ENCODE data around the gene MRPS6.

The MRPS6 gene

DNA sequence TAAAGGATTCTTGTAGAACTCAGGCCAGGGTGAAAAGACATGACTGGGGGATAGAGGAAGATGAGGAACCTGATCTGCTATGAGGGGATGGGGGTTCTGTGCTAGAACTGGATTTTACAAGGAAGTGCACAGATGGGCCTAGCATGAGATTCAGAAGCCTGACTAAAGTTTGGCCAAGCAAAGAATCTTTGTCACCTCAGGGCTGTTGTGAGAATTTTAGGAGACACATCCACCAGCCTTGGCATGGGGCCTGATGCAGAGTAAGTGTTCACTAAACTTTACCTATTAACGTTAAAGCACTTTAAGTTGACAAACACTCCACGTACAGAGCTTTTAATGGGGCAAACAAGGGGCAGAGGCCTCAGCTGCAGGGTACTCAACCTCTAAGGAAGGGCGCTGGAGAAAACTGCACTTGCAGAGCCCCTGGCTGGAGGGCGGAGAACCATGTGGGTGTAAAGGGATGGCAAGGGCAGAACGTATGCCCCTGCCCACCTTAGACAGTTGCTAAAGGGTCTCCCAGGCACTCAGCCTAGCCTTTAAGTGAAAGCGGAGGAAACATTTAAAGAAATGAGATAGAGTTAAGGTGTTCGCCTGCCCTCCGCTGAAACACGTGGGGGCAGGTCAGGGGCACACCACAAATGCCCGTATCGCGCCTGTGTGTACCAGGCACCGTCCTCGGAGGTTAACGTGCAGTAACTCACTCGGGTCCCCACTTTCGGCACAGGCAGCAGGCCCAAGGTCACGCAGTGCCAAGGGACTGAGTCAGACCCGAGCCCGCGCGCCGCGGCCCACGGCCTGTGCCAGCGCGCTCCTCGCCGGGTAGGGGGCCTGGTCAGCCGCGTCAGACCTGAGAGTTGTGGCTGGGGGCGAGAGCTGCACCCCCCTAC is 990 bp upstream of the MRPS6 start:
- no peak for DNase-seq

DNA sequence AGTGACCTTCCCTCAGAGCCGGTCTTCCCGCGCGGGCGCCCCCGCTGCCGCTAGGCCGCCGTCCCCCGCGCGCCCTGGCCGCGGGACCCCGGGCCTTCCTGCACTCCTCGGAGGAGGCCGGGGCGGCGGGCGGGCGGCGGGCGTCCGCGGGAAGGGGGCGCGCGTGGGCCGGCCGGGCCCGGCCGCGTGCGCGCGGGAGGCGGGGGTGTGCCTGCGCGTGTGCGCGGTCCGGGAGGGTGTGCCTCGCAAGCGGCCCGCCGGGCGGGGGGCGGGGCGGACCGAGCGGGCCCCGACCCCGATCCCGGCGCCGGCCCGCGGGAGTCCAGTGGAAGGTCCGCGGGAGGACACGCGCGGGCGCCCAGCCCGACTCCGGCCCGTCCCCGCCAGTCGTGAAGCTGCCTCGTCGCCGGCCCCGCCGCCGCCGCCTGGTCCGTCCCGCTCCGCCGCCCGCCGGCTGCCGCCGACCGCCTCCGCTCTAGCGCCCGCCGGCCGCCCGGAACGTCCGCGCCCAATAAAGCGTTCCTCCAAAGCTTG is 438 bp downstream of the MRPS6 start:
- no peak for DNase-seq

DNA sequence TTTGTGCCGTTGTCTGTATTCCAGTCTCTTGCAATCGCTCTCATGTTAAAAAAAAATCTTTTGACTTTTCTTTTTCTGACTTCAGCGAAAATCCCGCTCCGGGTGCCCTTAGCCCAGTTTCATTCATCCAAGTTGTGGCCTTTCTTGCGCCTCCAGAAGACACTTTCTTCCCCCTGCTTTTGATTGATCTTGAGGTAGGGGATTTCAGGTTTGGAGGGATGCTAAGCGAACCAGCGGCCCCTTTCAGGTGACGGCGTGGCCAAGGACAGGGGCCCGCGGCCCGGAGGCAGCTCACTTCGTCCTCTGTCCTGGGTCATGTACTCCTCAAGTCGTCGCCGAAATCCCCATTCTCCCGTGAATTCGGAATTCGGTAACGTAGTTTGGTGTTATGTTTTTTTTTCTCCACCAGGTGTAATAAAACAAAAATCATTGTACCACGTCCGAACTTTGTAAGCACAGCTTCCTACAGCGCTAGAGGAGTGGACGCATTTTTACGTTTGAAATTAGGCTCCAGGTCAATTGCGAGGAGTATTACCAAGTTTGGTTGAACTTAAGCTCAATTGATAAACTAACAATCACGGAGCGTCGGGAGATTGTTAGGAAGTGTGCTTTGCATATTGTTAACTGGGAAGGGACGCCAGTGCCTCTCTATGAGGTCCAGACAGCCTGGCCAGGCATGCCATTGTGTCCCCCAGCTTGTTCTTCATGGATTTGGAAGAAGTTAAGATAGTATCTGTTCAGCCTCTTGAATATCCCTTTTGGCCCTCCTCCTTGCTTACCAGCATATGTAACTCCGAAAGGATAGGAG is 1.1 kb downstream of the MRPS6 start:
- no peak for DNase-seq

DNA sequence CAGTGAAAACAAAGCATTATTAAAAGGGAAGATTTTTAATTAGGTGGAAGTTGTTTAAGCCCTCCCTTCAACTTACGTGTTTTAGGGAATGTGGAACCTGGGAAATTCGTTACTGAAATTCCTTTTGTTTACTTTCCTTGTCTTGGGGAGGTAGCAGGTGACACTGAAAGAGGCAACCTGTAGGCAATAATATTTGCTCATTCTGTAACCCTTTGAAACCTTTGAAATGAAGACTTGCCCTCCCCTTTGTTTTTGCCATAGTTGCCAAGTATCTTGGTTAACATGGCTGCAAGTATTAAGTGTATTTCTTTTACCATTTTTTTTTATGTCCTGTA is 1.7 kb downstream of the MRPS6 start:
- DNase-seq: no peak

DNA sequence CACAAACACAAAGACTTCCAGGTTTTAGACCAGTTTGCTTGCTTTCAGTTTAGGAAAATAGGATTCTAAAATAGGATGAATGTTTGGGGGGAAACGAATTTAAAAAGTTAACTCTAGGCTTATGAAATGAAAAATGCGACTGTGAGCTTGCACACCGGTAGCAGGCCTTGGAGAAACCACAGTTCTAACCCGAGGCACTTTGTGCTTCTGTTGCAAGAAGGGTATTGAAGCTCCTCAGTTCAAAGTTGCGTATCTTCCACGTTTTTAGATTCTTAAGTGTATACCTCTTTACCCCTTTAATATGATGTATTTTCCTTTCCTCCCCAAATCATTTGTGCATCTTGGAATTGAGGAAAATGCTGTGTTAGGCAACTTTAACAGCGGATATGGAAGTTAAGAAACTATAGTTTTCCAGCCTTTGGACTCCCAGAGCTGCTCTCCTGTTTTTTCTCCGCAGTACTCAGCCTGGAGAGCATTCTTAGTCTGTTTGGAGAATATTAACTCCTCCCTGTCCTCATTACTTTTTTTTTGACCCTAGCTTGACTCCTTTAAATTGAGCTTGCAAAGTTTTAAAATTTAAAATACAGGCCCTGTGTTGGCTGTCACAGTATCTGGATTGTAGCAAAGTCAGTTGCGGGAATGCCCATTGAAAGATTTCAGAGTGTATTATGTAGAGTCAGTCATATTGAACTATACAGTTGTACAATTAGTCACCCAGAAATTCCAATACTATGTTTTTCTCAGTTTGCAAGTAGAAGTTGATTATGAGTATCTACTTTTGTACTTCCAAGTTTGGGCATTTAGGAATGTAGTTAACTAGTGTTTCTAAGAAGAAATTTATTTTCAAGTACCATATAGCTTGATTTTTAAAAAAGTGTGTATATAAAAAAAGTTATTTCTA is 2.6 kb downstream of the MRPS6 start:
- no peak for DNase-seq

DNA sequence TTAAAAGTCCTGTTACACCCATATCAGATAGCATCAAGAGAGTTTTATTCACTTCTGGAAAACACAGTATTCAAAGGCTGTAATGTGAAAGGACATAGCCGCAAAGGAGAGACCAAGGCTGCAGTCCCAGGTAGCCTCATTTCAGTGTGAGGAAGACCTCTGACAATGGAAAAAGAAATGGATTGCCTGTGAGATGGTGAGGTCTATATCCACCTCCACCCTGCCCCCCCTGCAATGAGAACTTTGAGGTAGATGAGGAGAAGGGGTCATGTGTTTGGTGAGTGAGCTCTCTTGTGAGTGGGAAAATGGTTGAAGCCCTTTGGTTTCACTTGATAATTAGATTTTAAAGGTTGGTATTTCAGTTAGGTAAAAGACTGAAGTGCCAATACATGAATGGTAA is 3.5 kb downstream of the MRPS6 start:
- no peak for DNase-seq

DNA sequence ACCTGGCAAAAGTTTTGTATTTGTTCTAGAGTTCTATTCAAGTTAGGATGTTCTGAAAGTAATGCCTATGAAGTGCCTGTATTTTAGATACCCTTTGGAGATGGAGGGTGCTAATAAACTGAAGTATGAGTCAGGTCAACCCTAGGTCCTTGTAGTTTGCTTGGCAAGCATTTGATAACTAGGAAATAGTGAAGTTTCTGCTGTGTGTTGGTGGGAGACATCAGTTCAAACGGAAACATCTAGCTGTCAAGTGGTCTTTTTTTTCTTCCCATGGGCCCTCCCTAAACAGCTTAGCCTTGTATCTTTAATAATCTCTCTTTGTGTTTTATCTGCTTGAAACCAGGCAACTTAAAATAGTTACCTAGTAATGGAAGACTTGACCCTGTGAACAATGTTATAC is 4.5 kb downstream of the MRPS6 start:
- no peak for DNase-seq

DNA sequence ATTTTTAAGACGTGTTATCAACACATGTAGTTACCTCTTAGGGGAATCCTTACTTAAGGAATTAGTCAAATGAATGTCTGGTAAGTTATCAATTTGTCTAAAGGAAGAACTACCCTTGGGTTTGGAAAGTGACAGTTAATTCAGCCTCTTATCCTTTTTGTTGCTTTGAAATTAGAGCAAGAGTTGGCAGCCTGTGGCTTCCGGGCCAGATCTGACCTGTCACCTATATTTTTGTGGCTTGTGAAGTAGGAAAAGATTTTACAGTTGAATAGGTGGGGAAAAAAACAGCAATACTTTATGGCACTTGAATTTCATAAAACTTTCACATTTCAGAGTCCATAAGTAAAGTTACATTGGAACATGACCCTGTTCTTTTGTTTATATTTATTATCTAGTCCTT is 5.5 kb downstream of the MRPS6 start:
- DNase-seq: no peak

DNA sequence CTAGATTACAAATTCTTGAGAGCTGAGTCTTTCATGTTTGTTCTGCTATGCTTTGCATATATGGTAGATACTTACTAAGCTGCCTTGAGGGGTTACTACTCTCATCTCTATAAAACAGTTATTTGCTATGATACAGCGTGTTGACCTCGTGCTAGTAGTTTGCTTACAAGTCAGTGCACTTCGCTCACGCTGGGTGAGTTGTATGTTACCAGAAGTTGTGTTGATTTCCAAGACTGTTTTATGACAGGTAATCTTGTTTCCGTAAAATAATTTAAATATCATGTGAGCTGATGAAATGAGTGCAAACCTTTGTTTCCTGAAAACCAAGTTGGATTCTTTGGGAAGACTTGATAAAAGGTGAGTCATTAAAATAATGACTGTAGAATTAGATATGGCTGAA is 7.3 kb downstream of the MRPS6 start:
- no peak for DNase-seq

DNA sequence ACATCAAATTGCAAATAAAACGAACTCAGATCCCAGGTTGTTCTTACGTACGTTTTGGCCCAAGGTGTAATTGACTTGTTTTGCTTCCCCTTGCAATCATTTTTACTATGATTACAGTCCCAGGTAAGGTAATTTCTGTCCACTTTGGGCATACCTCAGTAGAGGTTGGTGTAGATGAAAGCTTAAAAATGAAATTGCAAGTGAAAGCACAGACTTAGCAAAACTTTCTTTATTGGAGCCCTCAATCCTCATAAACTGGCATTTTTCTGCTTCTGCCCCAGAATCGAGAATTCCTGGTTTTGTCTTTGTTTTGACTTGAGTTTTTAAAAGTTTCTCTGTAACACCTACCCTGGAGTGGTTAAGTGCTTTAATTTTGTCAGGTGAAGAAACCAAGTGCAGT is 9.4 kb downstream of the MRPS6 start:
- DNase-seq: no peak

DNA sequence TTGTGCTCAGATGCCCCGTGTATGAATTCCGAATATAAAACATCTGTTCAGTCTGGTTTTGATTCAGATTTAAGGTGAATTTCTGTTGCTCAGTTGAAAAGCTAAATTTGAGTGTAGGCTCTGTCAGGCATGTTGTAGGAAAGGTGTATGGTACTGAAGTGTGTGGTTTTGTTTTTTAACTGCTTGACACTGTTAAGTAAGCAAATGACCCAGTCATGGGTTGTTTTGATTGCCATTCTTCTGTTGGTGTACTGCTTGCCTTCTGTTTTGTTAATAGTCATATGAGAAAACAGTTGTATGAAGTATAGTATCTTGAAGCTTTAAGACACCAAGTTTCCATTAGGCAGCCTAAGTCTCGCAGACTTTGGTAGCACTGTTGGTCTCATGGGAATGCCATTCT is 10.0 kb downstream of the MRPS6 start:
- no peak for DNase-seq

DNA sequence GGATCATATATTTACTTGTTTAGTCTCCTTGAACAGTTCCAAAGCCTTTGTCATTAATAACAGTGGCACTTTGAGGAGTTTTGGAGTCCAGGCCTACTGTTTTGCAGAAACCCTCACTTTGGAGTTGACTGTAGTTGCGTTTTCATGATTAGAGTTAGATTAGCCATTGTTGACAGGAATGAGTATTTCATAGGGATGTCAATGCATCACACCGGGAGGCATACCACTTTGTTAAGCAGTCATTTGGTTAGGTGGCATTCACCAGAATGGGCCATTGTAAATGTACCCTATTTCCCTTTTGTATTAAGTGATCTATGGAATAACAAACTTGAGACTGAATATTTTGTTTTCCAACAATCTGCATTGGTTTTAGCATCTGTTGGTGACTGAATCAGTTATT is 11.8 kb downstream of the MRPS6 start:
- no peak for DNase-seq

DNA sequence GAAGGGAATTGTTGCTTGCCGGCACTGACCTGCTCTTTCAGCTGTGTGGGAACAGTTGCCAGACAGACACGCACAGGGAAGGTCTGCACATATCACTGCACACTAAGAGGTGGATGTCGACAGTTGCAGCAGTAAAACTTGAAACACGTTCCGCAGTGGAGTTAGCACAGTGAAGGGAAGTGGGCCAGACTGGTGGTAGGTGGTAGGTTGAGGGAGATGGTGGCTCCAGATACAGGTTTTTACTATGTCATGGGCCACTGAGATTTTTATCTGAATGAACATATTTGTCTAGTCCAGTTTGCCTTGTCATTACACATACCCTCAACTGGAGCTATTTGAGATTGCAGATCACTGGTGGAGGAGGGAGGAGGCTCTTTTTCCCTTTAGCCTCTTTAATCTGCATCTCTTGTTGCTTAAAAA is 13.5 kb downstream of the MRPS6 start:
- no peak for DNase-seq

DNA sequence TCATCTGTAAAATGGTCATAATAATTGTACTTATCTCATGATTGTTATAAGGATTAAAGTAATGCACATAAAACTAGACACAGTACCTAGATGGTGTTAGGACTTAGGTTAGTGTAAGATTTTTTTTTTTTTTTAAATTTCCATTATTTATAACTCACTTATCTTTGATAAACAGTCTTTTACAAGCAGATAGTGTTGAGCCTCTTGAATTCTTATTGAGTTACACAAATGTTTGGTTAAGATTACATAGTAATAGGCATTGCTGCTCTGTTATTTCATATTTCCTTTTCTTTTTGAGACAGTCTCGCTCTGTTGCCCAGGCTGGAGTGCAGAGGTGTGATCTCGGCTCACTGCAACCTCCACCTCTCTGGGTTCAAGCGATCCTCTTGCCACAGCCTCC is 15.4 kb downstream of the MRPS6 start:
- DNase-seq: no peak

DNA sequence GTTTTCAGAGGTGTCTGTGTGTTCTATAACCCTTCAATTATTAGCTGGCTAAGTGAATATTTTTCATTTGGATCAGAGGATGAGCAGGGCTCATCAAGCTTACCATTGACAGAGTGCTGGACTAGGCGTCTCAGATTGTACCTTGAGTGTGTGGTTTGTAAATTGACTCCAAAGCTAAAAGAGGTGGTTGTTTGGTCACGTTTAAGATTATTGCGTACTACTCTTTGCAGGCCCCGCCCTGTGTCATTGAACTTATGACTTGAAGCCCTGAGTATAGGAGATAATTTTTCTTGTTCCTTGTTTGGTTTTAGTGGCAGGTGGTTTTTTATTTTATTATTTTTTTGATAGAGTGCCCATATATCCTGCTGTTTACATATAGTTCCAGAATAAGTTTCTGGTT is 17.7 kb downstream of the MRPS6 start:
- no peak for DNase-seq

DNA sequence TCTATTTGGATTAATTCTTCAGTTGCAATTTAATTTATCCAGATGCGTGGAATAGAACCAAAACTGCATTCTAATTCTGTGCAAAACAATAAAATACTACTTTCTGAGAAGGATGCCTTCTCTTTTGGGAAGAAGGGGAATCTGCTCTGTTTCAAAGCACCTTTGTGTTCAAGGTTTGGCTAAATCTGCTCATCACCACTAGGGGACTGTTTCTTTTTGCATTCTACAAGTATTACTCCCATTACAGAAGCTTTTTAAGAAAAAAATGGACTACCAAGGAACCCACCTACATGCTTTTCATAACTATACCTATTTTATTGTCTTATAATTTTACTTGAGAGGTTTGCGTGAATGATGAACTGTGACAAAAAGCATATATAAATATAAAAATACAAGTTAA is 18.2 kb downstream of the MRPS6 start:
- DNase-seq: peak in 1 of 2 donors; percentile 5

DNA sequence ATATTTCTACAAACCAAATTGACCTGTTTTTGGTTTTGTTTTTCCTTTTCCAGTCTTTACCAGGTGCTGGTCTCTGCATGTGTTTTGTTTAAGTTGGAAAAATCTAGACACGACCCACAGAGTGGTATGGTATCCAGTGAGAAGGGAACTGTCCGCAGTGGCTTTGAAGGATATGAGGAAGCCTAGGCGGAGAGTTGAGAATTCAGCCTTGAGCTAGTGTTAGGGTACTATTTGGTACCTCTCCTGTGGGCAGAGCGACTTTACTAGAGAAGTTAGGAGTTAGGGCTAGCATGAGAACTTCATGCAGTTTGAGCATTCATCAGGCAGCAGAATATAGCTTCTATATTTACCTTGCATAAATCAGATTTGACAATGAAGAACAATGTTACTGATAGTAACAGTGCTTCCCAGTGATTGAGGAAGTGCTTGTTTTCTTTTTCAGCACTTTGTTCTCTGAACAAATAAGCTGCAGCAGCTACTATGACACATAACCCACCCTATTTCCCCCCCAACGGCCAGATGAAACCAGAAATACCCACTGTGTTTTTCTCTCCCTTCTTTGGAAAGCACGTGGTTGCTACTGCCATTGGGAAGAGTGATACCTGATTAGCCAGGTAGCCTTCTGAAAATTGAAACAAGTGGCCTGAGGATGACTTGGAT is 19.0 kb downstream of the MRPS6 start:
- no peak for DNase-seq

DNA sequence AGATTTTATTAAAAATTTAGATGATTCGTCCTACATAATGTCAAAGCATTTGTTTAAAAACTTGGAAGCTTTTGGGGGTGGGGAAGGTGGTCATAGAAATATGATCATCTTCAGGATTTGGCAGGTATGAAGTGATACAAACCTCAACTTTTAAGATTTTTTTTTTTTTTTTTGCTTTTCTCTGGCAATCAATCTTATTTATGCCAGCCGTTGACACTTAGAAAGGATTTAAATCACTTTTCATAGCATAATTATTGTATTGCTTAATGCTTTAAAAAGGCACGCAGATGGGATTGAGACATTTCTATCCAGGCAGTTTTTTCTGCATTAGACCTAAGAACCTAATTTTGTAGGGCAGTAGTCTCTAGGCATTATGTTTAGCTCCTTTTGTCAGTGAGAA is 19.7 kb downstream of the MRPS6 start:
- DNase-seq: no peak

DNA sequence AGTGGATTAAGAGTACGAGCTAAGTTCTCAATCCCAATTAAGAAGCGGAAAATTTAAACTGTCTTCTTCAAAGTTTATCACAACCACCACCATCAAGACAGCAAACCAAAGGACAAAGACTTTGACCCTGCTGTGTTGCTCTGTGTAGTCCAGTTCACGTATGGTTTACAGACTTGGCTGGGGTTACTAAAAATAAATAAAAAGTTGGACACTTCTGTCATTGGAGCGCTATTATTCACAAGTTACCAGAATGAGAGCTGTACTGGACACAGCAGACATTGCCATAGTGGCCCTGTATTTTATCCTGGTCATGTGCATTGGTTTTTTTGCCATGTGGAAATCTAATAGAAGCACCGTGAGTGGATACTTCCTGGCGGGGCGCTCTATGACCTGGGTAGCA is 21.6 kb downstream of the MRPS6 start:
- DNase-seq: no peak

DNA sequence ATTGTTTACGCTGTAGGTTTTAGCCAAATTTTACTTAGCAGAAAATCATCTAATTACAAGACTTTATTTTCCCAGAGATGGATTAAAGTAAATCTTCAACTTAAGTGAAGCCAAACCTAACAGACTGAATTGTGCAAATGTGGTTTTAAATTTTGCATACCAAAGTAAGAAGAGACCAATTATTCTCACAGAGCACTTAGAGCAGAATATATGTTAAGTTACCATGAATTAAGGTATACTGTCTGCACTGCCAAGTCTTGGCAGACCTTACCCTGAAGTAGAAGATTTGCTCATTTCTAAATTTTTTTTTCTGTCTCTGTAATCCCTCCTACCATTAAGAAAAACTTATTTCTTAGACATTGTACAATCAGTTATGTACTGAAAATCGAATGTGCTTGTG is 24.1 kb downstream of the MRPS6 start:
- no peak for DNase-seq

DNA sequence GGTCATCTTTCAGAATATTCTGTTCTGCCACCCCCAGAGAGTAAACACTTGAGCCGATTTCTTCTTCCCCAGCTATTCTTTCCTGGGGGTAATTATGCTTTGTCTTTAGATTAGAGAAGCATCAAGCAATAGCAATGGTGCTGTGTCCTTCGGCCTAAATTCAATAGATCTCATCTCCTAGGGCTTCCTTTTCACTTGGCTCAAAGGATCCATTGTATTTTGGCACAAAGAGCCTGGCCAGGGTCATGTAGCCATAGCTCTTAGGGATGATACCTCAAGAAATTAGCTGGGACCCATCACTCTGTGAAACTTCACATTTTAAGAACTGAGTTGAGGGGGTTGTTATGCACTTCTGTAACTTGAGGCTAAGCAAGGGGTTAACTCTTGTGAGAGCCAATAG is 27.0 kb downstream of the MRPS6 start:
- DNase-seq: no peak

DNA sequence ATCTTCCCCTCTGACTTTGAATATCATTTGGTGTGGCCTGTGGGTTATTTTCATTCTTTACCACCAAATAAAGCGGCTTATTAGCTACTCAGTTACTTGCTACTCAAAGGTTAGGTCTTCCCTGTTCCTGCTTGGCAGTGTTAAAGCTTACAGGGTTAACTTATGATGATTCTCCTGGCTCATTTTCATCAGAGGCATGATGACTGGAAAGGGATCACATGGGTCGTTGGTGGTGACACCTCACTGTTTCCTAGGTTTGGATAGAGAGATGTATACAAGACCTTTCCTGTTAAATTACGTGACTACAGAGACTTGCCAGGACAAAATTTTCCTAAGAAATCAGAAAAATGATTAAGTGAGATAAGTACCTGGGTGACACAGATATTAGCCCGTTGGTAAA is 27.4 kb downstream of the MRPS6 start:
- DNase-seq: no peak

Measured in hippocampal formation (tissue), 2 donors.